C4-2B (cell line): ENCODE data around the gene OR5H15.

Experiments used
- CTCF ChIP-seq: fragments of 450-650 bp; conservative IDR thresholded peaks from 2 replicates; pipeline ENCODE4 v1.5.1; 2017; ENCODE audit warnings: mild to moderate bottlenecking
- ZFX ChIP-seq: fragments of 450-650 bp; IDR thresholded peaks from 2 replicates; pipeline ENCODE4 v1.6.1; 2017

GRCh38 chr3:98185180-98185579, 18.7 kb downstream of the OR5H15 start:
- peak; percentile 49 for TF ChIP-seq CTCF
- no peak for TF ChIP-seq ZFX
